GM12801 (cell line): Measurements from ENCODE around the gene C4orf54.

Experiments used
- TF ChIP-seq, protein P1 (sequence below): IDR thresholded peaks from one replicate; pipeline ENCODE4 v1.5.1; 2011; ENCODE audit warnings: control low read depth; ENCODE audit not compliant: insufficient read length; ENCODE audit errors: extremely low read depth

The C4orf54 gene

DNA sequence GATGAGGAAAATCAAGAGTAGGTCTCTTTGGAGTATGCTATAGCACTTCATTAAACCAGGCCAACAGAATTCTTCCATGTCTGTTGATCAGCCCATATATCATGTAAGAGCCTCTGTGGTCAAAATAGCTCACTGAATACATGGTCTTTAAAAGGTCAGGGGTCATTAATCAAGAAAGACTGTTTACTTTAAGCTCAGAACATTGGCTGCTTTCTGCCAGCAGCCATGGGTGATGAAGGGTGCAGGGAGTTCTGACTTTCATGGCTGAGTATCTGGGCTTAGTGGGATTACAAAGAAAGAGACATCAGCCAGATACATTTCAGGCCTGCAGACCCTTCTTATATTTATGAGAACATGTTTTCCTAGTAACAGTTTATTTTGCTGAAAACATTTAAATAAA lies 7.1 kb upstream of the C4orf54 start:
- TF ChIP-seq, protein P1, sequence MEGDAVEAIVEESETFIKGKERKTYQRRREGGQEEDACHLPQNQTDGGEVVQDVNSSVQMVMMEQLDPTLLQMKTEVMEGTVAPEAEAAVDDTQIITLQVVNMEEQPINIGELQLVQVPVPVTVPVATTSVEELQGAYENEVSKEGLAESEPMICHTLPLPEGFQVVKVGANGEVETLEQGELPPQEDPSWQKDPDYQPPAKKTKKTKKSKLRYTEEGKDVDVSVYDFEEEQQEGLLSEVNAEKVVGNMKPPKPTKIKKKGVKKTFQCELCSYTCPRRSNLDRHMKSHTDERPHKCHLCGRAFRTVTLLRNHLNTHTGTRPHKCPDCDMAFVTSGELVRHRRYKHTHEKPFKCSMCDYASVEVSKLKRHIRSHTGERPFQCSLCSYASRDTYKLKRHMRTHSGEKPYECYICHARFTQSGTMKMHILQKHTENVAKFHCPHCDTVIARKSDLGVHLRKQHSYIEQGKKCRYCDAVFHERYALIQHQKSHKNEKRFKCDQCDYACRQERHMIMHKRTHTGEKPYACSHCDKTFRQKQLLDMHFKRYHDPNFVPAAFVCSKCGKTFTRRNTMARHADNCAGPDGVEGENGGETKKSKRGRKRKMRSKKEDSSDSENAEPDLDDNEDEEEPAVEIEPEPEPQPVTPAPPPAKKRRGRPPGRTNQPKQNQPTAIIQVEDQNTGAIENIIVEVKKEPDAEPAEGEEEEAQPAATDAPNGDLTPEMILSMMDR: no peak

DNA sequence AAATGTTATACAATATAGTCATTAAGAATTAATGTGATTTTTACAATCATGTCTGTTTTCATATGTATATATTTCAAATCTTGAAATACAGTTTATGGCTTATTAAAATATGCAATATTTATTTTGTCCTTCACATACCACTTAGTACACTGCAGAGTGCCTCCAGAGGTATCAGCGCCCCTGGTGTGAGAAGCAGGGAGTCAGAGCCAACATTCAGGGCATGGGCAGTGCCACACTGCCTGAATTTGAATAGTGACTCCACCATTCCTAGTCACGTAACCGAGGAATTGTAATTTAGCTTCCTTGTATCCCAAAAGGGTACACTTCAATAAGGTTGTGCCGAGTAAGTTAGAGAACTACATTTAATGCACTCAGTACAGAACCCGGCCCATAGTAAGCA lies 4.3 kb upstream of the C4orf54 start:
- TF ChIP-seq, protein P1: no peak

DNA sequence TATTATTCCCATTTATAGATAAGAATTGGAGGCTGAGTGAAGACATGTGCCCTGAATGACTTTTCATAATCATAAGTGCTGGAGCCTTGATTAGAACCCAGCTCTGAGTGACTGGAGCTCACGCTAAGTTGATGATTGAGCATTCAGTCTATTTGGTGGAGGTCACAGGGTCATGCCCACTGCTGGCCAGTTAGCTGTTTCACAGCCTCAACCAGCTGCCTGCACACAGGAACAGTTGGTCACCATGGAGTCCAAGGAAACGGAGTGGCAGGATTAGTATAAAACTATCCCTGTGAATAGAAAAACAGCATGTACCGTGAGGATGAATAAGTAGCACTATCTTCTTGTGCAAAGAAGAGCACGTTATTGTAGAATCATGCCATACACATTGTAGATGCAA lies 1.0 kb upstream of the C4orf54 start:
- TF ChIP-seq, protein P1: no peak

DNA sequence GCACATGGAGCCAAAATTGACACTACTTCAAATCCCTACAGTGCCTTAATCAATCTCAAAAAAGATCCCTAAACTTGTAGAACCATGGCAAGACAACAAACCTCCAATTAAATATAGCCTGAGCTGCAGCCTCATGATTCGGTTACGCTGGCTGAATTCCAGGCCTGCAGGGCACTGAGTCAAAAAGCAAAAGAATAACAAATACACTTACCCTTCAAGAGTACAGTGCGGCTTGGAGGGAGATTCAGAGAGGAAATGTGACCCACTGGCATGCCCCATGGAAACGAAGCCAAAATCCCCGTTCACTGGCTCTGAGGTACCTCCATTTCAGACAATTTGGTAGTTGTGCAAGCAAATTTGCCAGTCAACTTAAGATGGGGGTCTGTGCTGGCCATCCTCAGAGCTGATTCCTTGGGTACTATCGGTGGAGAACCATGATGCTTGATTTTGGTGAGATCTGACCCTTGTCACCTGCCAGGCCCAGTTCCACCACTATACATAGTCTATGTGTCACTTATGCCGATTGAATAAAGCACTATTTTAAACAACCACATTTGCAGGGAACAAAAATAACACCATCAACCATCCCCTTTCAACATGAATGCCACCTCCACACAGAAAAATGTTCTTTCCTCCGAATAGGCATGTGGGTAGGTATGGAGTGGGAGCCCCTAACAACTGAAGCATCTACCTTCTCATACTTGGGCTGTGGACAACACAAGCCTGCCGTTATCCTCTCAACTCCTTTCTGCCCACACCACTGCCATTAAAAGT lies 2.1 kb downstream of the C4orf54 start:
- TF ChIP-seq, protein P1: no peak

DNA sequence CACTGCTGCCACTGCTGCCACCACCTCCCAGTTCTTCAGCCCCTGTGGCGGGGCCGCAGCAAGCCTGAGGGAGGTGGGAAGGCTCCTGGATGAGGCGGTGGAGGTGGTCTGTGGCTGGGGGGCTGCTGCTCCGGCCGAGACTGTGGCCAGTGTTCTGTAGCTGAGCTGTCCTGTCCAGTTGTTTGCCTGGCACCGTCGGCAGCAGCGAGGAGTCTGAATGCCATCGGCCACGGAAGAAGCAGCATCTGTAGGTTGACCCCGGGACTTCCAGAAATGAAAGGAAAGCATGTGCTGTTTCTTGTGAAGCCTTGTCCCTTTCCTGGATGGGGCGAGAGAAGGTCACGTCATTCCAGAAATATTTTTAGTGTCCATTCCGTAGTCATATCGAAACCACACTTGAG lies 3.3 kb downstream of the C4orf54 start:
- TF ChIP-seq, protein P1: no peak

DNA sequence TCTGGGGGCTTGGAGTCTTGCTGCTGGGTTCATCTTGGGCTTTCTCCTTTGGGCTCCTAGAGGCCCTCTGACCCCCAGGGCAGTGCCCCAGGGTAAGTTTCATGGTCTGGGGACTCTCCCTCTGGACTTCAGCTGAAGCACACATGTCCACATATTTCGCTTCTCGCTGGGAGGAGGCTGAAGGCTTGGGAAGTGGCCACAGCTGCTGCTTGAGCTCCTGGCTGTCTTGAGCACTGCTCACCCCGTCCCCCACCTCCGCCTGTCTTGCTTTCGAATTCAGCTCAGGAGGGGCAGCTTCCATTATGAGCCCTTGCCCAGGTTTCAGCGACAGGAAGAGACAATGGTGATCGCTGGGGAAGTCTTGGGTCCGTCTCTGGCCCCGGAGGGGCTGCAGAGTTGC lies 3.7 kb downstream of the C4orf54 start:
- TF ChIP-seq, protein P1: no peak

DNA sequence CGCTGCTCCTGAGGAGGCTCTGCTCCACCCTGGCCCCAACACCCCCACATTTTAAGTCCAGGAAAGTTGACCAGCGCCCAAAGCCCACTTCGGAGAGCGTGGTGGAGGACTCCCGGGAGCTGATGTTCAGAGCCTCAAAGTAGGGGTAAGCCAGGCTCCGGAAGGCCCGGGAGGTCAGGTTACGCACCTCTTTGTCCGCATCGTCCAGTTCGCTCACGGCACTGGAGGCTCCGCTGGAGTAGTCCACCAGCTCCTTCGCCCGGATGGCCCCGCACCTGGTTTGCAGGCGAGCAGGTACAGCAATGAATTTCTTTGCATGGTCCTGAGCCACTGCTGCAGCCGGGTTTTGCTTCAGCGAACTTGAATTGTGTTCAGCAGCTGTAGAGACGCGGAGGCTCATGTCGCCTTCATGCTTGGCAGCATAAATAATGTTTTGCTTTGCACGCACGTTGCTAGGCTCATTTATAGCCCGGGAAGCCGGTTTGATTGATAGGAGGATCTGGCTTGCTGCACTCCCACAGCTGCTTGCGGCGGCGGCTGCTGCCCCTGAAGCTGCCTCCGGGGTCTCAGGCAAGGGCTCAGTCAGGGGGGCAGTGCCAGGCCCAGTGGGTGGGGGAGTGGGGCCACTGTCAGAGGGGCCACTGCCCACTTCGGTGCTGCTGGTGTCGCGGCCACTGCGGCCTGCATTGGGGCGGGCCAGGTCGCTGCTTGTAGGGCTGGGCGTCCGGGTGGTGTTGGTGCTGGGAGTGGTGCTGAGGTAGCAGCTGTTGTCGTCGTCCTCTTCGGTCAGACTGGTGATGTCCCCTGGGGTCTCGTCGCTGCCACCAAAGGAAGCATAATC lies 4.8 kb downstream of the C4orf54 start:
- TF ChIP-seq, protein P1: no peak
